Panc1 (cell line): ENCODE measurements around the gene ARHGEF26. TPM values are rescaled to one million over a fixed set of nuclear protein-coding genes. Genes with fewer than 3 reads are reported as not detected.

ENCODE experiments used
- ATAC-seq: fragments of 200-7000 bp; cut with Tn5 transposase; 2 replicates; pipeline ENCODE4 v1.9.1; 2020; ENCODE audit warnings: mild to moderate bottlenecking, moderate library complexity
- BruUV-seq: library from RNA; stranded (reverse); fragments of 400-500 nt; replicated peaks from 2 replicates; lab custom pipeline; 2021; lab: Mats Ljungman, UMichigan
- CTCF ChIA-PET: fragments of 300-600 bp; sonication (Branson Sonifier 250); formaldehyde crosslinking; loops from one replicate; lab custom pipeline; 2022; ENCODE audit warnings: antibody characterized with exemption; lab: Charles Lee
- POLR2A ChIA-PET: fragments of 300-600 bp; sonication (Branson Sonifier 250); formaldehyde crosslinking; loops from one replicate; lab custom pipeline; 2022; ENCODE audit warnings: antibody characterized with exemption; lab: Charles Lee
- DNase-seq: peaks from one replicate; pipeline ENCODE4 v3.0.0-alpha.2; 2010; ENCODE audit warnings: low read depth, low spot score
- H3K27ac ChIP-seq: 2 replicates; pipeline ENCODE4 v1.5.1; 2011; ENCODE audit warnings: mild to moderate bottlenecking, low read length, inconsistent platforms
- H3K27me3 ChIP-seq: fragments of 200-500 bp; sonication (Bioruptor generic); 2 replicates; pipeline ENCODE4 v1.6.0; 2014; ENCODE audit warnings: low read length, inconsistent platforms; ENCODE audit not compliant: control insufficient read depth, insufficient read depth
- H3K36me3 ChIP-seq: fragments of 200-500 bp; sonication (Bioruptor generic); 2 replicates; pipeline ENCODE4 v1.5.1; 2014; ENCODE audit warnings: inconsistent platforms, mild to moderate bottlenecking, low read length, moderate library complexity; ENCODE audit not compliant: control insufficient read depth, insufficient read depth
- H3K4me1 ChIP-seq: 2 replicates; pipeline ENCODE4 v1.5.1; 2011; ENCODE audit warnings: inconsistent platforms, mild to moderate bottlenecking, low read length, moderate library complexity; ENCODE audit not compliant: control insufficient read depth, insufficient read depth
- H3K4me3 ChIP-seq, 2 experiments: 2 replicates each; pipeline ENCODE4 v1.5.1; 2011 to 2012; ENCODE audit warnings: low read depth in 2 of 2, low read length in 2 of 2, mild to moderate bottlenecking in 2 of 2, inconsistent platforms in 1 of 2, moderate library complexity in 1 of 2
- H3K9me3 ChIP-seq: fragments of 200-500 bp; sonication (Bioruptor generic); 2 replicates; pipeline ENCODE4 v1.5.1; 2014; ENCODE audit warnings: low read depth, mild to moderate bottlenecking, inconsistent platforms, low read length, moderate library complexity; ENCODE audit not compliant: control insufficient read depth, insufficient read depth
- POLR2AphosphoS5 ChIP-seq: IDR thresholded peaks from 2 replicates; pipeline ENCODE4 v1.6.1; 2012; ENCODE audit warnings: mild to moderate bottlenecking, low read depth, low read length, moderate library complexity
- SIN3A ChIP-seq: IDR thresholded peaks from 2 replicates; pipeline ENCODE4 v1.6.1; 2012; ENCODE audit warnings: low read depth, mild to moderate bottlenecking, low read length, moderate library complexity, borderline replicate concordance; ENCODE audit not compliant: insufficient read depth
- TCF7L2 ChIP-seq: IDR thresholded peaks from 2 replicates; pipeline ENCODE4 v1.6.1; 2011; ENCODE audit warnings: mild to moderate bottlenecking, low read depth, low read length, inconsistent platforms
- in situ Hi-C: cut with HindIII; loops from 2 replicates; pipeline ENCODE4 v1.10.0; 2016; ENCODE audit warnings: low sequenced_read_pairs, low pct_unique_long_range_greater_than_20kb
- intact Hi-C: fragments of 100-400 bp; cut with micrococcal nuclease; formaldehyde crosslinking; loops from one replicate; pipeline ENCODE4 v1.10.0; 2022; ENCODE audit not compliant: unreplicated experiment
- total RNA-seq: library from RNA; stranded (reverse); gene quantifications from one replicate; pipeline ENCODE4 v1.2.1, GENCODE V29; 2021; ENCODE audit not compliant: unreplicated experiment
- TF ChIP-seq, protein P1 (sequence below), 2 experiments: IDR thresholded peaks; 2 replicates each; pipeline ENCODE4 v1.6.1; 2011 to 2012; ENCODE audit warnings: low read depth in 2 of 2, control low read depth in 1 of 2, low read length in 1 of 2, mild to moderate bottlenecking in 1 of 2, moderate library complexity in 1 of 2; ENCODE audit not compliant: insufficient read depth in 1 of 2
- TF ChIP-seq, protein P2 (sequence below): fragments of 450-650 bp; IDR thresholded peaks from 2 replicates; pipeline ENCODE4 v1.5.1; 2017; ENCODE audit warnings: mild to moderate bottlenecking

ARHGEF26 gene
- total RNA-seq, 1 experiment from 2014 or later = 2.0 TPM

DNA sequence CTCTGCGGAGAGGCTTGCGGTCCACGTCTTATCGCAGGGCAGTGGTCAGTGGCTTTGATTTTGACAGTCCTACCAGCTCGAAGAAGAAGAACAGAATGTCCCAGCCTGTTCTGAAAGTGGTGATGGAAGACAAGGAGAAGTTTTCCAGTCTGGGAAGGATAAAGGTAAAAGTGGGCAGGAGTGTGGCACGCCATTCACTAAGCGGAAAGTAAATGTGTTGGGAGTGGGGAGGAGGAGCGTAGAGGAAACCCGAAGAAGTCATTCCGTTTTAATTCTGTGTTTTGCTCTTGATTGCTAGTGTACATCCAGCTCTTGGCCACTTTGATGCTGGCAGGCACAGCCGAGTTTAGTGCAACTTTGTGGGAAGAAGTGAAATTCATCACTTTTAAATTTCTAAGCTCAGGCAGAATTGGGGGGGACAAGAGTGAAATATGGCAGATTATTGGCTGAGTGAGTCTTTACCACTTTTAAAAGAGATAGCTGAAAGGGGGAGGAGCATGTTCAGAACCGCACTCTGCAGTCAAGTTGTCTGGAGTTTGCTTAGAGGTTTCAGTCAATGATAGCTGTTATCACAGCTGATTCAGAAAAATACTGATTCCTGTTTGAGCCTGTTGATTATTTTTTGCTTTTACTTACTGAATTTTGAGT, 1.8 kb downstream of the ARHGEF26 start:
- Histone ChIP-seq H3K9me3 (no peaks in the 10 kb centered on the region), H3K27ac (no peak overlapping the region), H3K27me3 (peaks cover 22% of the 10 kb centered on the region), H3K4me3 (peak overlapping the region; percentile 55 to 70), H3K36me3 (no peaks in the 10 kb centered on the region; the same call in 1 of the 2 replicates), H3K4me1 (peaks cover 6% of the 10 kb centered on the region; the same call in 1 of the 2 replicates)
- BruUV-seq = no TSS peak
- intact Hi-C loops (loop anchor here (10.0 kb wide), 1 partner anchor 122 kb away; no protein-coding TSS in a partner anchor), in situ Hi-C loops (no loop called here)
- DNase-seq (no peak), ATAC-seq (no peak)
- ChIA-PET CTCF (no interaction called here), POLR2A (no interaction called here)
- TF ChIP-seq, protein P1, sequence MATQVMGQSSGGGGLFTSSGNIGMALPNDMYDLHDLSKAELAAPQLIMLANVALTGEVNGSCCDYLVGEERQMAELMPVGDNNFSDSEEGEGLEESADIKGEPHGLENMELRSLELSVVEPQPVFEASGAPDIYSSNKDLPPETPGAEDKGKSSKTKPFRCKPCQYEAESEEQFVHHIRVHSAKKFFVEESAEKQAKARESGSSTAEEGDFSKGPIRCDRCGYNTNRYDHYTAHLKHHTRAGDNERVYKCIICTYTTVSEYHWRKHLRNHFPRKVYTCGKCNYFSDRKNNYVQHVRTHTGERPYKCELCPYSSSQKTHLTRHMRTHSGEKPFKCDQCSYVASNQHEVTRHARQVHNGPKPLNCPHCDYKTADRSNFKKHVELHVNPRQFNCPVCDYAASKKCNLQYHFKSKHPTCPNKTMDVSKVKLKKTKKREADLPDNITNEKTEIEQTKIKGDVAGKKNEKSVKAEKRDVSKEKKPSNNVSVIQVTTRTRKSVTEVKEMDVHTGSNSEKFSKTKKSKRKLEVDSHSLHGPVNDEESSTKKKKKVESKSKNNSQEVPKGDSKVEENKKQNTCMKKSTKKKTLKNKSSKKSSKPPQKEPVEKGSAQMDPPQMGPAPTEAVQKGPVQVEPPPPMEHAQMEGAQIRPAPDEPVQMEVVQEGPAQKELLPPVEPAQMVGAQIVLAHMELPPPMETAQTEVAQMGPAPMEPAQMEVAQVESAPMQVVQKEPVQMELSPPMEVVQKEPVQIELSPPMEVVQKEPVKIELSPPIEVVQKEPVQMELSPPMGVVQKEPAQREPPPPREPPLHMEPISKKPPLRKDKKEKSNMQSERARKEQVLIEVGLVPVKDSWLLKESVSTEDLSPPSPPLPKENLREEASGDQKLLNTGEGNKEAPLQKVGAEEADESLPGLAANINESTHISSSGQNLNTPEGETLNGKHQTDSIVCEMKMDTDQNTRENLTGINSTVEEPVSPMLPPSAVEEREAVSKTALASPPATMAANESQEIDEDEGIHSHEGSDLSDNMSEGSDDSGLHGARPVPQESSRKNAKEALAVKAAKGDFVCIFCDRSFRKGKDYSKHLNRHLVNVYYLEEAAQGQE (IDR thresholded peaks at IDR 0.05; ENCODE audit: insufficient read depth in 1 of 2, low read depth in 2 of 2, low read length in 1 of 2) = no peak
- no peak for TF ChIP-seq POLR2AphosphoS5
- TF ChIP-seq SIN3A = no peak
- TF ChIP-seq, protein P2, sequence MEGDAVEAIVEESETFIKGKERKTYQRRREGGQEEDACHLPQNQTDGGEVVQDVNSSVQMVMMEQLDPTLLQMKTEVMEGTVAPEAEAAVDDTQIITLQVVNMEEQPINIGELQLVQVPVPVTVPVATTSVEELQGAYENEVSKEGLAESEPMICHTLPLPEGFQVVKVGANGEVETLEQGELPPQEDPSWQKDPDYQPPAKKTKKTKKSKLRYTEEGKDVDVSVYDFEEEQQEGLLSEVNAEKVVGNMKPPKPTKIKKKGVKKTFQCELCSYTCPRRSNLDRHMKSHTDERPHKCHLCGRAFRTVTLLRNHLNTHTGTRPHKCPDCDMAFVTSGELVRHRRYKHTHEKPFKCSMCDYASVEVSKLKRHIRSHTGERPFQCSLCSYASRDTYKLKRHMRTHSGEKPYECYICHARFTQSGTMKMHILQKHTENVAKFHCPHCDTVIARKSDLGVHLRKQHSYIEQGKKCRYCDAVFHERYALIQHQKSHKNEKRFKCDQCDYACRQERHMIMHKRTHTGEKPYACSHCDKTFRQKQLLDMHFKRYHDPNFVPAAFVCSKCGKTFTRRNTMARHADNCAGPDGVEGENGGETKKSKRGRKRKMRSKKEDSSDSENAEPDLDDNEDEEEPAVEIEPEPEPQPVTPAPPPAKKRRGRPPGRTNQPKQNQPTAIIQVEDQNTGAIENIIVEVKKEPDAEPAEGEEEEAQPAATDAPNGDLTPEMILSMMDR = no peak
- no peak for TF ChIP-seq TCF7L2

DNA sequence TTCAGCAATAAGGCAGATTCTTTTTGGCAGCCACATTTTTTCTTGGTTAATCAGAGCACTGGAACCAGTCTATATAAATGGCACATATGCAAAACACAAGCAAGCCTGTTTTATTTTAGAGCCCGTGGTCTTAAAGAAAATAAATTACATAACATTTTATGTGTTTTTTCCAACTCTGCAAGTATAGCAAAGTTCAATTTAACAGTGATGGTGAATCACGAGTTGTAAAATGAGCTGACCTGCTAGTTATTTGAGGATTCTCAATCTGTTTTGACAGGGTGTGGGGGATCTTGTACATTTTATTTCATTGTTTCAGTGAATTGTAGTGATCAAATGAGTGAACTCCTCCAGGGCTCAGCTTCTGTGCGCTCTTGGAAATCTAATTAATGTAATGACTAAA, 2.7 kb downstream of the ARHGEF26 start:
- ChIA-PET CTCF (no interaction called here), POLR2A (interaction anchor here (0.6 kb wide), 1 partner anchor 201 kb away, joined by 9 read pairs; no protein-coding TSS in a partner anchor)
- intact Hi-C loops = loop anchor here (10.0 kb wide), 1 partner anchor 121 kb away; no protein-coding TSS in a partner anchor
- H3K9me3 ChIP-seq = no peaks in the 10 kb centered on the region
- ATAC-seq (no peak), DNase-seq (no peak)
- in situ Hi-C loops = no loop called here
- no peak overlapping the region for H3K4me3 ChIP-seq
- no peaks in the 10 kb centered on the region; the same call in 1 of the 2 replicates for H3K36me3 ChIP-seq
- TF ChIP-seq, protein P1 (IDR thresholded peaks at IDR 0.05; ENCODE audit: insufficient read depth in 1 of 2, low read depth in 2 of 2, low read length in 1 of 2) = no peak
- TF ChIP-seq POLR2AphosphoS5 = no peak
- TF ChIP-seq SIN3A = no peak
- TF ChIP-seq, protein P2 = no peak
- TF ChIP-seq TCF7L2 = no peak
- H3K27ac ChIP-seq = no peak overlapping the region
- peaks cover 6% of the 10 kb centered on the region; the same call in 1 of the 2 replicates for H3K4me1 ChIP-seq
- no TSS peak for BruUV-seq
- peaks cover 20% of the 10 kb centered on the region for H3K27me3 ChIP-seq
